ENCODE results near the gene C4orf50. TPM values are rescaled to one million over a fixed set of nuclear protein-coding genes. Genes with fewer than 3 reads are reported as not detected.
"Not testable (repeated sequence)": the region's sequence is repeated elsewhere in the genome, so short reads cannot be mapped to it uniquely, and the experiment has no call there.

The C4orf50 gene
- polyA plus RNA-seq, 4 donors: 0.04 to 0.49 TPM; not detected in 2

GRCh38 chr4:5998333-5998936 lies 19.8 kb downstream of the C4orf50 start:
- peak; percentile 52 to 72 for DNase-seq
- WGBS, 3 donors: 2 to 3% (median 3%) methylated on average over 9 of the region's 9 CpGs
- Histone ChIP-seq H3K9me3 (ENCODE audit: control insufficient read depth in 2 of 2, insufficient read depth in 1 of 2, low read depth in 1 of 2, low read length in 1 of 2) (no peaks in the 10 kb centered on the region), H3K36me3 (ENCODE audit: control insufficient read depth in 3 of 3, insufficient read depth in 2 of 3, low read depth in 1 of 3, low read length in 3 of 3) (no peaks in the 10 kb centered on the region), H3K27me3 (ENCODE audit: control insufficient read depth in 3 of 3, insufficient read depth in 3 of 3, low read length in 3 of 3) (peaks cover 0 to 2% (median 0%) of the 10 kb centered on the region in 3 donors), H3K4me1 (ENCODE audit: control insufficient read depth in 3 of 3, insufficient read depth in 2 of 3, low read depth in 1 of 3, low read length in 2 of 3) (no peaks in the 10 kb centered on the region), H3K27ac (ENCODE audit: low read depth in 1 of 3, low read length in 2 of 3) (no peak overlapping the region), H3K4me3 (ENCODE audit: low read depth in 1 of 3, low read length in 3 of 3) (no peak overlapping the region)
- FAIRE-seq: no peak

GRCh38 chr4:5996641-5997040 lies 21.6 kb downstream of the C4orf50 start:
- 37 to 54% (median 37%) methylated on average over 4 of the region's 4 CpGs for WGBS, 3 donors
- FAIRE-seq (no peak), DNase-seq (no peak)
- no peak overlapping the region for H3K4me3 ChIP-seq (ENCODE audit: low read depth in 1 of 3, low read length in 3 of 3)
- peaks cover 0 to 2% (median 0%) of the 10 kb centered on the region in 3 donors for H3K27me3 ChIP-seq (ENCODE audit: control insufficient read depth in 3 of 3, insufficient read depth in 3 of 3, low read length in 3 of 3)
- H3K4me1 ChIP-seq (ENCODE audit: control insufficient read depth in 3 of 3, insufficient read depth in 2 of 3, low read depth in 1 of 3, low read length in 2 of 3): no peaks in the 10 kb centered on the region
- no peak overlapping the region for H3K27ac ChIP-seq (ENCODE audit: low read depth in 1 of 3, low read length in 2 of 3)
- no peaks in the 10 kb centered on the region for H3K9me3 ChIP-seq (ENCODE audit: control insufficient read depth in 2 of 2, insufficient read depth in 1 of 2, low read depth in 1 of 2, low read length in 1 of 2)
- no peaks in the 10 kb centered on the region for H3K36me3 ChIP-seq (ENCODE audit: control insufficient read depth in 3 of 3, insufficient read depth in 2 of 3, low read depth in 1 of 3, low read length in 3 of 3)

- H3K9me3 ChIP-seq (ENCODE audit: control insufficient read depth in 2 of 2, insufficient read depth in 1 of 2, low read depth in 1 of 2, low read length in 1 of 2): no peaks in the 10 kb centered on the region
- no peaks in the 10 kb centered on the region for H3K36me3 ChIP-seq (ENCODE audit: control insufficient read depth in 3 of 3, insufficient read depth in 2 of 3, low read depth in 1 of 3, low read length in 3 of 3)
- 54 to 70% (median 54%) methylated on average over 19 of the region's 19 CpGs for WGBS, 3 donors
- H3K27me3 ChIP-seq (ENCODE audit: control insufficient read depth in 3 of 3, insufficient read depth in 3 of 3, low read length in 3 of 3): peaks cover 0 to 2% (median 0%) of the 10 kb centered on the region in 3 donors
- no peak overlapping the region for H3K27ac ChIP-seq (ENCODE audit: low read depth in 1 of 3, low read length in 2 of 3)
- DNase-seq (no peak), FAIRE-seq (no peak)
- no peaks in the 10 kb centered on the region for H3K4me1 ChIP-seq (ENCODE audit: control insufficient read depth in 3 of 3, insufficient read depth in 2 of 3, low read depth in 1 of 3, low read length in 2 of 3)
- no peak overlapping the region for H3K4me3 ChIP-seq (ENCODE audit: low read depth in 1 of 3, low read length in 3 of 3)
Measured at GRCh38 chr4:5995901-5996623, 22.2 kb downstream of the C4orf50 start.

- H3K4me3 ChIP-seq (ENCODE audit: low read depth in 1 of 3, low read length in 3 of 3): no peak overlapping the region
- DNase-seq: no peak
- no peak overlapping the region for H3K27ac ChIP-seq (ENCODE audit: low read depth in 1 of 3, low read length in 2 of 3)
- no peaks in the 10 kb centered on the region for H3K36me3 ChIP-seq (ENCODE audit: control insufficient read depth in 3 of 3, insufficient read depth in 2 of 3, low read depth in 1 of 3, low read length in 3 of 3)
- 79 to 87% (median 83%) methylated on average over 23 of the region's 23 CpGs for WGBS, 3 donors
- H3K27me3 ChIP-seq (ENCODE audit: control insufficient read depth in 3 of 3, insufficient read depth in 3 of 3, low read length in 3 of 3): peaks cover 0 to 2% (median 0%) of the 10 kb centered on the region in 3 donors
- no peaks in the 10 kb centered on the region for H3K9me3 ChIP-seq (ENCODE audit: control insufficient read depth in 2 of 2, insufficient read depth in 1 of 2, low read depth in 1 of 2, low read length in 1 of 2)
- no peak for FAIRE-seq
- no peaks in the 10 kb centered on the region for H3K4me1 ChIP-seq (ENCODE audit: control insufficient read depth in 3 of 3, insufficient read depth in 2 of 3, low read depth in 1 of 3, low read length in 2 of 3)
Measured at GRCh38 chr4:5993876-5994811, 24.1 kb downstream of the C4orf50 start.

GRCh38 chr4:5993346-5993745 lies 24.9 kb downstream of the C4orf50 start:
- WGBS, 3 donors: 58 to 76% (median 71%) methylated on average over 9 of the region's 9 CpGs
- not testable (repeated sequence) for H3K27ac ChIP-seq (ENCODE audit: low read depth in 1 of 3, low read length in 2 of 3); H3K27me3 ChIP-seq (ENCODE audit: control insufficient read depth in 3 of 3, insufficient read depth in 3 of 3, low read length in 3 of 3); H3K4me1 ChIP-seq (ENCODE audit: control insufficient read depth in 3 of 3, insufficient read depth in 2 of 3, low read depth in 1 of 3, low read length in 2 of 3); FAIRE-seq; DNase-seq; H3K4me3 ChIP-seq (ENCODE audit: low read depth in 1 of 3, low read length in 3 of 3); H3K36me3 ChIP-seq (ENCODE audit: control insufficient read depth in 3 of 3, insufficient read depth in 2 of 3, low read depth in 1 of 3, low read length in 3 of 3); H3K9me3 ChIP-seq (ENCODE audit: control insufficient read depth in 2 of 2, insufficient read depth in 1 of 2, low read depth in 1 of 2, low read length in 1 of 2)

- WGBS, 3 donors: 63 to 74% (median 68%) methylated on average over 11 of the region's 11 CpGs
- no peaks in the 10 kb centered on the region for H3K9me3 ChIP-seq (ENCODE audit: control insufficient read depth in 2 of 2, insufficient read depth in 1 of 2, low read depth in 1 of 2, low read length in 1 of 2)
- no peak for FAIRE-seq
- H3K4me1 ChIP-seq (ENCODE audit: control insufficient read depth in 3 of 3, insufficient read depth in 2 of 3, low read depth in 1 of 3, low read length in 2 of 3): no peaks in the 10 kb centered on the region
- DNase-seq: no peak
- H3K27me3 ChIP-seq (ENCODE audit: control insufficient read depth in 3 of 3, insufficient read depth in 3 of 3, low read length in 3 of 3): peaks cover 0 to 2% (median 0%) of the 10 kb centered on the region in 3 donors
- no peak overlapping the region for H3K27ac ChIP-seq (ENCODE audit: low read depth in 1 of 3, low read length in 2 of 3)
- H3K36me3 ChIP-seq (ENCODE audit: control insufficient read depth in 3 of 3, insufficient read depth in 2 of 3, low read depth in 1 of 3, low read length in 3 of 3): no peaks in the 10 kb centered on the region
- no peak overlapping the region for H3K4me3 ChIP-seq (ENCODE audit: low read depth in 1 of 3, low read length in 3 of 3)
Measured at GRCh38 chr4:5992828-5993321, 25.4 kb downstream of the C4orf50 start.

- Histone ChIP-seq H3K4me1 (ENCODE audit: control insufficient read depth in 3 of 3, insufficient read depth in 2 of 3, low read depth in 1 of 3, low read length in 2 of 3) (no peaks in the 10 kb centered on the region), H3K4me3 (ENCODE audit: low read depth in 1 of 3, low read length in 3 of 3) (no peak overlapping the region), H3K27ac (ENCODE audit: low read depth in 1 of 3, low read length in 2 of 3) (no peak overlapping the region), H3K27me3 (ENCODE audit: control insufficient read depth in 3 of 3, insufficient read depth in 3 of 3, low read length in 3 of 3) (peaks cover 0 to 2% (median 0%) of the 10 kb centered on the region in 3 donors), H3K36me3 (ENCODE audit: control insufficient read depth in 3 of 3, insufficient read depth in 2 of 3, low read depth in 1 of 3, low read length in 3 of 3) (no peaks in the 10 kb centered on the region), H3K9me3 (ENCODE audit: control insufficient read depth in 2 of 2, insufficient read depth in 1 of 2, low read depth in 1 of 2, low read length in 1 of 2) (no peaks in the 10 kb centered on the region)
- no peak for FAIRE-seq
- WGBS, 3 donors: 77% methylated on average over 17 of the region's 17 CpGs
- DNase-seq: no peak
Measured at GRCh38 chr4:5992171-5992827, 25.9 kb downstream of the C4orf50 start.

GRCh38 chr4:5991405-5991804 lies 26.8 kb downstream of the C4orf50 start:
- 33 to 67% (median 44%) methylated on average over 1 of the region's 1 CpG for WGBS, 3 donors
- no peak for DNase-seq

More at GRCh38 chr4:5991405-5991804, 26.8 kb downstream of the C4orf50 start:
- Histone ChIP-seq H3K27me3 (ENCODE audit: control insufficient read depth in 3 of 3, insufficient read depth in 3 of 3, low read length in 3 of 3) (no peaks in the 10 kb centered on the region), H3K27ac (ENCODE audit: low read depth in 1 of 3, low read length in 2 of 3) (no peak overlapping the region), H3K36me3 (ENCODE audit: control insufficient read depth in 3 of 3, insufficient read depth in 2 of 3, low read depth in 1 of 3, low read length in 3 of 3) (no peaks in the 10 kb centered on the region), H3K9me3 (ENCODE audit: control insufficient read depth in 2 of 2, insufficient read depth in 1 of 2, low read depth in 1 of 2, low read length in 1 of 2) (no peaks in the 10 kb centered on the region), H3K4me1 (ENCODE audit: control insufficient read depth in 3 of 3, insufficient read depth in 2 of 3, low read depth in 1 of 3, low read length in 2 of 3) (no peaks in the 10 kb centered on the region), H3K4me3 (ENCODE audit: low read depth in 1 of 3, low read length in 3 of 3) (no peak overlapping the region)
- no peak for FAIRE-seq
